ENCODE measurements around the gene FILIP1.

Gene FILIP1

GRCh38 chr6:75491291-75491690, 2.3 kb downstream of the FILIP1 start:
- CTCF ChIA-PET, result interaction anchor here (2.6 kb wide), 1 partner anchor 194 kb away, joined by 7 read pairs; no protein-coding TSS in a partner anchor
- POLR2A ChIA-PET, result no interaction called here

DNA sequence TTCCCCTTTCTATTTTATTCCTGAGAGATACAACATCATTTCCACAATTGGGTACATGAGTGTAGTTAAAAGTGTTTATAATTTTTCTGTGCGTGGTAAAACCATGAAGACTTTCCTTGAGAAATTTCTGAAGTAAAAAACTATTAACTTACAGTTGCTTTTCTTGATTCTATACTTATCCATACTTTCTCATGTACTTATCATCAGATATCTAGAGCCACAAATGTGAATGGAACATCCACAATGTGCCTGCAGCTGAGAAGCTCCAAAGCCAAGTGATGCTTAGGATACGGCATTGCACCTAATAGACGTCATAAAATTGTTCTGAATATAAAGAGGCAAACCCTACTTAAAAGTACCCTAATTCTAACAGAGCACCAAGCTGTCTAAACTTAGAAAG, 2.9 kb downstream of the FILIP1 start:
- DNase-seq (ENCODE audit: low read depth, low spot score), result no peak
- CTCF ChIA-PET, result no interaction called here
- TF ChIP-seq, protein P1, sequence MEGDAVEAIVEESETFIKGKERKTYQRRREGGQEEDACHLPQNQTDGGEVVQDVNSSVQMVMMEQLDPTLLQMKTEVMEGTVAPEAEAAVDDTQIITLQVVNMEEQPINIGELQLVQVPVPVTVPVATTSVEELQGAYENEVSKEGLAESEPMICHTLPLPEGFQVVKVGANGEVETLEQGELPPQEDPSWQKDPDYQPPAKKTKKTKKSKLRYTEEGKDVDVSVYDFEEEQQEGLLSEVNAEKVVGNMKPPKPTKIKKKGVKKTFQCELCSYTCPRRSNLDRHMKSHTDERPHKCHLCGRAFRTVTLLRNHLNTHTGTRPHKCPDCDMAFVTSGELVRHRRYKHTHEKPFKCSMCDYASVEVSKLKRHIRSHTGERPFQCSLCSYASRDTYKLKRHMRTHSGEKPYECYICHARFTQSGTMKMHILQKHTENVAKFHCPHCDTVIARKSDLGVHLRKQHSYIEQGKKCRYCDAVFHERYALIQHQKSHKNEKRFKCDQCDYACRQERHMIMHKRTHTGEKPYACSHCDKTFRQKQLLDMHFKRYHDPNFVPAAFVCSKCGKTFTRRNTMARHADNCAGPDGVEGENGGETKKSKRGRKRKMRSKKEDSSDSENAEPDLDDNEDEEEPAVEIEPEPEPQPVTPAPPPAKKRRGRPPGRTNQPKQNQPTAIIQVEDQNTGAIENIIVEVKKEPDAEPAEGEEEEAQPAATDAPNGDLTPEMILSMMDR (IDR thresholded peaks at IDR 0.05; ENCODE audit: insufficient read depth, low read length, missing control alignments), result no peak
- no peak overlapping the region for H3K4me3 ChIP-seq (ENCODE audit: low read depth, low read length)
- POLR2A ChIA-PET, result no interaction called here

More at GRCh38 chr6:75491291-75491690, 2.3 kb downstream of the FILIP1 start:
- DNase-seq (ENCODE audit: low read depth, low spot score), result no peak
- TF ChIP-seq, protein P1 (IDR thresholded peaks at IDR 0.05; ENCODE audit: insufficient read depth, low read length, missing control alignments), result no peak
- H3K4me3 ChIP-seq (ENCODE audit: low read depth, low read length), result no peak overlapping the region

GRCh38 chr6:75489025-75489424, 4.6 kb downstream of the FILIP1 start:
- H3K4me3 ChIP-seq (ENCODE audit: low read depth, low read length), result no peak overlapping the region
- no peak for DNase-seq (ENCODE audit: low read depth, low spot score)
- TF ChIP-seq, protein P1 (IDR thresholded peaks at IDR 0.05; ENCODE audit: insufficient read depth, low read length, missing control alignments), result no peak
- POLR2A ChIA-PET, result interaction anchor here (0.7 kb wide), 1 partner anchor 39 kb away, joined by 3 read pairs; no protein-coding TSS in a partner anchor
- CTCF ChIA-PET, result interaction anchor here (1.2 to 1.4 kb wide), 2 partner anchors 38 to 184 kb away, joined by 3 read pairs; no protein-coding TSS in a partner anchor

GRCh38 chr6:75488033-75488432, 5.6 kb downstream of the FILIP1 start:
- ChIA-PET CTCF (no interaction called here), POLR2A (no interaction called here)
- DNase-seq (ENCODE audit: low read depth, low spot score), result peak; percentile 45
- no peak overlapping the region for H3K4me3 ChIP-seq (ENCODE audit: low read depth, low read length)
- TF ChIP-seq, protein P1 (IDR thresholded peaks at IDR 0.05; ENCODE audit: insufficient read depth, low read length, missing control alignments), result no peak

DNA sequence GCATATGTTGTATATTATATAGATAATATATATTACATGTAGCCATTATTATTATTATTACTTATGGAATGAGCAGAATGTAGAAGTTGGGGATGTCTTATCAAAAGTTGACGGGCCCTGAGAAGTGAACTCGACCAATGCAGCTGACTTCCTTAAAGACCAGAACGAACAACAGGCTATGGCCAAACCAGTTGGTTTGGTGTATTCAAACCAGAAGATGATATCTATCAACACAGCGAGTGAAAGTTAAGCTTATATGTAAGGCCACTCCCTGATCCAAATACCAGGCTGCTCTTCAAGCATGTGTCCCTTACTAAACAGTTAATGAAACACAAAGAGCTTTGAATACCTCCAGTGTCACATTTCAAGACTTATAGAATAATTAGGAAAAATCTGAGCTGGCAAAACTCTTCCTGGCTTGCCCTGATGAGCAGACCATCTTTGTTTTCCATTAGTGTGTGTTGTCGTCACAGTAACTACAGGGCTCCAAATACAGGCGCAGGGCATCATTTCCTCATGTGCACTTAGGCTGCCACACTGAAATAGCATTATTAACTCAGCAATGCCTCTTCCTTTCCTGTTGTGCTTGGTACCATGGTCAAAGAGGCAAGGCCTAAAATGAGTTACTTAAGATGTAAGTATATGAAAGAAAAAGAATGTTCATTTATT, 6.6 kb downstream of the FILIP1 start:
- CTCF ChIA-PET, result no interaction called here
- H3K4me3 ChIP-seq (ENCODE audit: low read depth, low read length), result no peak overlapping the region
- DNase-seq (ENCODE audit: low read depth, low spot score), result no peak
- TF ChIP-seq, protein P1 (IDR thresholded peaks at IDR 0.05; ENCODE audit: insufficient read depth, low read length, missing control alignments), result no peak
- POLR2A ChIA-PET, result no interaction called here

DNA sequence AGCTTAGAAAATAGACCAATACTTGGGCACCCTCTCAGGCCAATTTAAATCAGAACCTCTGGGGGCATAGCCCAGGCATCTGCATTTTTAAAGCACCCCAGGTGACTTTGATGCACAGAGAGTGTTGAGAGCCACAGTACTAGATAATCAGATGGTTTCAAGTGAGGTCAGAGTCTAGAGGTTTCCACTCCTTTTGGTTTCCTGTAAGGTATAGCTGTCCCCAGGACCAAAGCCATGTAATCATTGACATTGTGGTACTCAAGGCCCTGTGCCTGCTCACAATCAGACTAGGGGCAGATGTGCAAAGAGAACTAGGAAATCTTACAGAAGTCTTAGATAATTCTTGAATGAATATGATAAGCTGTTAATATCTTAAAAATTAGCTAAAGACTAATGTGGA, 9.1 kb downstream of the FILIP1 start:
- CTCF ChIA-PET, result interaction anchor here (1.2 kb wide), 1 partner anchor 187 kb away, joined by 3 read pairs; no protein-coding TSS in a partner anchor
- POLR2A ChIA-PET, result no interaction called here
- no peak overlapping the region for H3K4me3 ChIP-seq (ENCODE audit: low read depth, low read length)
- no peak for DNase-seq (ENCODE audit: low read depth, low spot score)
- TF ChIP-seq, protein P1 (IDR thresholded peaks at IDR 0.05; ENCODE audit: insufficient read depth, low read length, missing control alignments), result no peak

Data from AG04449 (cell line).